ENCODE measurements around the gene STK32B. TPM values are rescaled to one million over a fixed set of nuclear protein-coding genes. Genes with fewer than 3 reads are reported as not detected.

Gene STK32B
- total and polyA plus RNA-seq, 2 of the 8 experiments (the other 6 are each of a cell fraction or from before 2014, with no cell fraction given), result 2.3 to 2.5 TPM

- no peak for FAIRE-seq
- Histone ChIP-seq H2BK15ac (ENCODE audit: low read length) (no peak overlapping the region), H2BK5ac (ENCODE audit: low read depth, low read length) (no peak overlapping the region), H2BK120ac (replicated peaks; ENCODE audit: low read depth, low read length) (no peak overlapping the region), H3K14ac (ENCODE audit: insufficient read length) (no peak overlapping the region), H3K79me2 (ENCODE audit: control insufficient read depth in 1 of 2, insufficient read depth in 2 of 2, low read length in 2 of 2) (no peaks in the 10 kb centered on the region), H3K27ac (ENCODE audit: low read depth, low read length) (no peak overlapping the region), H3K4me1 (replicated peaks in 1 of 4; ENCODE audit: control insufficient read depth in 3 of 4, insufficient read depth in 4 of 4, low read length in 3 of 4) (no peaks in the 10 kb centered on the region), H3K4me2 (ENCODE audit: insufficient read depth in 1 of 2, low read depth in 2 of 2, low read length in 2 of 2) (no peak overlapping the region), H2AFZ (ENCODE audit: low read length) (no peak overlapping the region), H3K23ac (ENCODE audit: insufficient read length) (no peak overlapping the region), H3K23me2 (ENCODE audit: low read depth, low read length) (no peaks in the 10 kb centered on the region), H3K9me3 (ENCODE audit: insufficient read depth in 2 of 2, low read depth in 1 of 2, low read length in 1 of 2) (no peaks in the 10 kb centered on the region), H4K20me1 (replicated peaks in 1 of 2; ENCODE audit: control insufficient read depth in 1 of 2, insufficient read depth in 2 of 2, low read length in 2 of 2) (no peaks in the 10 kb centered on the region), H3K9ac (replicated peaks in 1 of 4; ENCODE audit: extremely low read depth in 1 of 4, low read depth in 3 of 4, low read length in 3 of 4) (no peak overlapping the region), H3K4ac (replicated peaks; ENCODE audit: insufficient read length, low read depth, low read length) (no peak overlapping the region), H4K8ac (ENCODE audit: extremely low read depth, insufficient read depth, low read length) (no peak overlapping the region), H3K56ac (replicated peaks; ENCODE audit: insufficient read length, low read depth, low read length) (no peak overlapping the region), H3K36me3 (ENCODE audit: control insufficient read depth in 2 of 4, insufficient read depth in 4 of 4, low read length in 3 of 4) (no peaks in the 10 kb centered on the region), H3K27me3 (replicated peaks in 1 of 4; ENCODE audit: control insufficient read depth in 3 of 4, extremely low read depth in 1 of 4, insufficient read depth in 3 of 4, low read length in 3 of 4) (no peaks in the 10 kb centered on the region), H4K5ac (ENCODE audit: insufficient read length, low read depth, low read length) (no peak overlapping the region), H3K18ac (ENCODE audit: extremely low read depth, low read length) (no peak overlapping the region), H2AK5ac (ENCODE audit: low read depth, low read length) (no peak overlapping the region), H4K91ac (replicated peaks; ENCODE audit: insufficient read length, low read length) (no peak overlapping the region), H2BK20ac (ENCODE audit: low read length) (no peak overlapping the region), H3K79me1 (ENCODE audit: low read depth, low read length) (no peaks in the 10 kb centered on the region), H2BK12ac (ENCODE audit: low read depth, low read length) (no peak overlapping the region), H3K4me3 (ENCODE audit: extremely low read depth in 1 of 4, insufficient read depth in 2 of 4, low read depth in 3 of 4, low read length in 4 of 4) (no peak overlapping the region)
- POLR2A ChIA-PET (ENCODE audit: partially characterized antibody), result no interaction called here
- TF ChIP-seq CBX8 (IDR thresholded peaks at IDR 0.05; ENCODE audit: borderline replicate concordance, low read depth, low read length) (no peak), YY1 (IDR thresholded peaks at IDR 0.05; ENCODE audit: low read depth, low read length) (no peak)
- CTCF ChIA-PET (ENCODE audit: partially characterized antibody), result interaction anchor here (1.3 to 1.4 kb wide), 2 partner anchors 17 to 449 kb away, joined by 4 read pairs; no protein-coding TSS in a partner anchor
- DNase-seq (ENCODE audit: low read depth in 1 of 2, low spot score in 2 of 2), result no peak
- WGBS, 2 experiments (ENCODE audit: extremely low coverage in 1 of 2, insufficient coverage in 1 of 2, insufficient read length in 1 of 2, insufficient replicate concordance in 2 of 2, low coverage in 1 of 2, low lambda C conversion rate in 2 of 2, missing lambda C conversion rate in 1 of 2), result 90% methylated on average over 2 of the region's 2 CpGs; no CpG with 5 or more reads in 1 of the 2 experiments
Measured at GRCh38 chr4:5010984-5011383, 40.3 kb upstream of the STK32B start.

Measured in H1 (cell line).